HG03342 (cell line): Measurements from ENCODE around the gene EVC2.
"Not testable (repeated sequence)": the region's sequence is repeated elsewhere in the genome, so short reads cannot be mapped to it uniquely, and the experiment has no call there.

Source experiments
- ATAC-seq: cut with Tn5 transposase; IDR thresholded peaks from one replicate; pipeline ENCODE4 v1.9.1; 2021; ENCODE audit warnings: mild to moderate bottlenecking, moderate library complexity; ENCODE audit not compliant: unreplicated experiment

EVC2 gene

DNA sequence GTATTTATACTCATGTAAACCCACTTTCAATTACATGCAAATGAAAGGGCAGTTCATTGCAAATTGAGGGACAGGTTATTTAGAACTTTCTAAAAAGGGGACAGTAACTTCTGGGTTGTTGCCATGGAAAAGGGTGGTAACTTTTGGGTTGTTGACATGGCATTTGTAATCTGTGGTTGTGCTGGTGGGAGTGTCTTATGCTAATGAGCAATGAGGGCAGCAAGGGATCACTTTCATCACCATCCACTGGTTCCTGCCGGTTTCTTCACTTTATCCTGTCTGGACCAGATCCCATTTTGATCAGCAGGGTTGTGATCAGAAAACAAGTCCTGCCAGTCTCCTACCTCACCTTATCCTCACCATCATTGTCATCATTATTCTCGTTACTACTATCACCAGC lies 34.6 kb upstream of the EVC2 start:
- ATAC-seq = no peak

GRCh38 chr4:5742388-5742787 lies 34.0 kb upstream of the EVC2 start:
- no peak for ATAC-seq

DNA sequence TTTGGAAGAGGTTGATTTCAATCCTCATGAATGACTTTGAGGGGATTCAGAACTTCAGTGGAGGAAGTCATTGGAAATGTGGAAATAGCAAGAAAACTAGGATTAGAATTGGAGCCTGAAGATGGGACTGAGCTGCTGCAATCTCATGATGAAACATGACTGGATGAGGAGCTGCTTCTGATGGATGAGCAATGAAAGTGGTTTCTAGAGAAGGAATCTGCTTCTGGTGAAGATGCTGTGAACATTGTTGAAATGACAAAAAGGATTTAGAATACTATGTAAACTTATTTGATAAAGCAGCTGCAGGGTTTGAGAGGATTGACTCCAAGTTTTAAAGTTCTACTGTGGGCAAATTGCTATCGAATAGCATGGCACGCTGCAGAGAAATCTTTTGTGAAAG lies 29.7 kb upstream of the EVC2 start:
- ATAC-seq = no peak

DNA sequence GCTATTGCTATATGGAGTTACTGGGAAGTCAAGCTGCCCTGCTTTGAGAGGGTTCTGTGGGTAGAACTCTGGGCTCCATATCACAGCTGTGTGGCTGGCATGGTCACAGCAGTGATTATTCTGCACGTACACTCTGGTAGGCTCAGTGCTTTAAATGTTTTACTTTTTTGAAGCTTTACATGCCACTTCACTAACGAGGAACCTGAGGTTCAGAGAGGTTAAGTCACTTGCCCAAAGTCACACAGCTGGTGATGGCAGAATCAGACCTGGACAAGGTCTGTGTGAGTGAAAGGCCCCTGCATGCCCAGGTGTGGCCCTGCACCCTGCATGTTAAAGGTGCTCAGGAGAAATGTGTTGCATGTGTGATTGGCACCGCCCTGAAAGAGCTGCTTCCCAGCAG lies 27.1 kb upstream of the EVC2 start:
- ATAC-seq = no peak

DNA sequence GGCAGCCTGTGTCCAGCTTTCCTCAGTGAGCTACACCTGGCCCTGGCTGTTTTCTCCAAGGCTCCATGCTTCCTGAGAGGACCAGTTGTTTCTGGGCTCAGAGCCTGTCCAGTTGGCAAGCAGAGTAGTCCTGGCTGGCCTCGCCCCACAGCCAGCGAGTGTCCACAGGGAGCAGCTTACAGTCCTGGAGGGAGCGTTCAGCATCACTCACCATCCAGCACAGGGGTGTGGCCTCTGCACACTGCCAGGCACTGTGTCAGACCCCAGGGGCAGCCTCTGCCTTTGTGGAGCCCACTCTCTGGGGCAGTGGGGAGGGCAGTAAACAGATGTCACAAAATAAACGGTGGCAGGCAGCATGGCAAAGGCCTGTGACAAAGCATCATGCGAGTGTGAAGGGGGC lies 26.5 kb upstream of the EVC2 start:
- no peak for ATAC-seq

- no peak for ATAC-seq
These were observed 23.8 kb upstream of the EVC2 start for GRCh38 chr4:5732158-5732557.

DNA sequence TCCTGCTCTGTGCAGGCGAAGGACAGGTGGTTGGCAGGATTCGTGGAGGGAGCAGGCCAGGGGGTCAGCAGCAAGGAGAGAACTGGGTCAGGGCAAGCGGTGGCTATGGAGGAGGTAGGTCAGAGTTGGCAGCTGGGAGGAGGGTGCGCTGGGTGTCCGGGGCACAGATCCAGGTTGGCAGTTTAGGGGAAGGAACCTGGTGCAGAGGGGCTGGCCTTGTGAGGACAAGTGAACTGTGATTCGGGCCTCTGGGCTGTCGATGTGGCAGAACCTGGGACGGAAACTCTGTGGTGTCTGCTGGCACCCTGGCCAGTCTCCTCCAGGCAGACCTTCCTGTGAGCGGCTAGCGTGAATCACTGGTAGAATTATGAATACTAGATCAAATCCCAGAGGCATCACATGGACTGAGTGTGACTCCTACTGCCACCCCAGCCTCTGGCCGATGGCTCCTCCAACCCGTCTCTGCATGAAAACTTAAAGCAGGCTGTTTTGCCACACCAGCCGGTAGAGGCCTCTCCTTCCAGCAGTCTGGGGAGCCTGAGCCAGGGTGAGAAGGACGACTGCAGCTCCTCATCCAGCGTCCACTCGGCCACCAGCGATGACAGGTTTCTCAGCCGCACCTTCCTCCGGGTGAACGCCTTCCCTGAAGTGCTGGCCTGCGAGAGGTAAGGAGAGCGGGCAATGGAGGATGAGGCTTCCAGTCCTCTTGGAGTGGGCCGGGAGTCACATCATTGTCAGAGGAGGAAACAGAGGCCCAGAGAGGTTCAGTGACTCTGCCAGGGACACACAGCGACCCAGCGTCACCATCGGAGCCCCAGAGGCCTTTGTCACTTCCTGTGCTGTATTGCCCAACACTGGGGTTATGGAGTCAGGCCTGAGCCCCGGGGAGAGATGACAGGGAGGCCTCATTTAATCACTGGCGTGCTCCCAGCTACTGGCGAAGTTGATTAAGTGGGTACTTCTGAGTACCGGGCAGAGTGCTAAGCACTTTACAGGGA lies 22.9 kb upstream of the EVC2 start:
- no peak for ATAC-seq

GRCh38 chr4:5730436-5730835 lies 22.1 kb upstream of the EVC2 start:
- ATAC-seq = no peak

- not testable (repeated sequence) for ATAC-seq
These were observed 20.1 kb upstream of the EVC2 start for GRCh38 chr4:5728412-5728811.

- ATAC-seq = no peak
These were observed 16.0 kb upstream of the EVC2 start for GRCh38 chr4:5724377-5724776.

DNA sequence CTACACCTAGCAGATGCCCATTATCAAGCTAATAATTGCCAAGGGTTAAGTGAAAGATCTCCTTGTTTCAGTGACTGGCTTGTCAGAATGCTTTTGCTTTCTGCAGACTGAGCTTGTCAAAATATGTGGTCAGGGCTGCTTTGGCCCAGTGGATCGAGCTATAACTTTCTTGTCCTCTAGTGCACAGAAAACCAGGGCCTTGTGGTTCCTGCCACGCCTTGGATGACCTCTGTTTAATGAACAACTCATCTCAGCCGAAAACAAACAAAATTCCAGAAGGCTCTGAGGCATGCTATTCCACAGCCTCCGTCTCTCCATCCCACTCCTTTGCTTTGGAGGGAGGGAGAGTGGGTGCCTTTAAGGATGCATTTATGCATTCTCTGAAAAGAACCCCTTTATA lies 14.0 kb upstream of the EVC2 start:
- no peak for ATAC-seq

- no peak for ATAC-seq
These were observed 13.6 kb upstream of the EVC2 start for GRCh38 chr4:5721923-5722322.

DNA sequence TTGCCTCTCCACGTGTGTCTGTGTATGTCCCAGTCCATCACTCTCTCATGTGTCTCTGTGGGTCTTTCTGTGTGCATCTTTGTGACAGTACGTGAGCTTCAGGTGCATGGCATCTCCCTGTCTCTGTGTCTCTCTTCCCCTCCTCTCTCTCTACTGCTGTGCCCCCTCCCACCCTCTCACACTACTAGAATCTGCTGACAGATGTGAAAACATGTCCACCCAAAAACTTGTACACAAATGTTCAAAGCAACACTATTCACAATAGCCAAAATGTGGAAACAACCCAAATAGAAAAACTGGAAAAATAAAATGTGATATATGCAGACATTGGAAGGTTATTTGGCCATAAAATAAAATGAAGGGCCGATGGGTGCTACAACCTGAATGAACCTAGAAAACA lies 12.6 kb upstream of the EVC2 start:
- ATAC-seq = no peak

- ATAC-seq = no peak
These were observed 11.9 kb upstream of the EVC2 start for GRCh38 chr4:5720157-5720850.

DNA sequence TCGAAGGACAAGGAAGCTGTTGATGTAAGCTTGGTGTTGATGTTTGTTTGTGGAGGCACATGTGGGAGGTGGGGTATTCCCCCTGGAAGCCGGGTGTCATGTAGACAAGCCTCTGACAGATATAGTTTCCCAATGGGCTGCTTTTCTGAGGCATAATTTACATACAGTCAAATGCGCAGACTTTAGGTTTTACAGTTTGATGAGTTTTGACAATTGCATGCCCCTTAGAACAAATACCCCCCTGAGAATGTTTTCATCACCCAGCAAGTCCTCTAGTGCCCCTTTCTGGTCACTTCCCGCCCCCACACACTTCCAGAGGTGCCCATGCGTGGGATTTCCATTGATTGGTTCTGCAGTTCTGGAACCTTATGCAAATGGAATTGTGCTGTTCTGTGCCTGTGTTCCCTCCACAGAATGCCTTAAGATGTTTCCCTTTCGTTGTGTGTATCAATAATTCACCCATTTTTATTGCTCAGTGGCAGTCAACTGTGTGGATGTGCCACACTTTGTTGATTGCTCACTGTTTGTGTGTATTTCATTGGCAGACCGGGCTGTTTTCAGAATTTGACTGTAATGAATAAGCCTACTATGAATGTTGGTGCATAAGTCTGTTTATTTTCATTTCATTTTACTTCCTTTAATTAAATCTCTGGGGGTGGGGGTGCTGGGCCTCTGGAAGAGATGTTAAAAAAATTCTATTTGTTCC lies 11.1 kb upstream of the EVC2 start:
- no peak for ATAC-seq

DNA sequence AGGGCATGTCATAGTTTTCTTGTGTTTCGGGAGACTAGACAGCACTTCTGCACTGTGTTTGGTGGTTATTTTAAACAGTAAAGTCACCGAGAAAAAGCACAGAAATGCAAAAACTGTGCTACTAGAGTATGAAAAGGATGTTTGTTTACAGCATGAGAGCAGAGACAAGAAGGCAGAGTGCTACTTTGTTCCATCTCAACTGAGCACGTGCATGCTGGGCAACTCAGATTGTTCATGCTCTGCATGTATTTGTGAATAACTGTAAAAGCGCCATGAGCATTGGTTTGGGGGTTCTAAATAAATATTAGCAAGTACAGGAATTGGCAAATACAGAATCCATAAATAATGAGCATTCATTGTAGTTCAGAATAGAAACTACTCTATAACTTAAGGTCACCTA lies 10.1 kb upstream of the EVC2 start:
- no peak for ATAC-seq

DNA sequence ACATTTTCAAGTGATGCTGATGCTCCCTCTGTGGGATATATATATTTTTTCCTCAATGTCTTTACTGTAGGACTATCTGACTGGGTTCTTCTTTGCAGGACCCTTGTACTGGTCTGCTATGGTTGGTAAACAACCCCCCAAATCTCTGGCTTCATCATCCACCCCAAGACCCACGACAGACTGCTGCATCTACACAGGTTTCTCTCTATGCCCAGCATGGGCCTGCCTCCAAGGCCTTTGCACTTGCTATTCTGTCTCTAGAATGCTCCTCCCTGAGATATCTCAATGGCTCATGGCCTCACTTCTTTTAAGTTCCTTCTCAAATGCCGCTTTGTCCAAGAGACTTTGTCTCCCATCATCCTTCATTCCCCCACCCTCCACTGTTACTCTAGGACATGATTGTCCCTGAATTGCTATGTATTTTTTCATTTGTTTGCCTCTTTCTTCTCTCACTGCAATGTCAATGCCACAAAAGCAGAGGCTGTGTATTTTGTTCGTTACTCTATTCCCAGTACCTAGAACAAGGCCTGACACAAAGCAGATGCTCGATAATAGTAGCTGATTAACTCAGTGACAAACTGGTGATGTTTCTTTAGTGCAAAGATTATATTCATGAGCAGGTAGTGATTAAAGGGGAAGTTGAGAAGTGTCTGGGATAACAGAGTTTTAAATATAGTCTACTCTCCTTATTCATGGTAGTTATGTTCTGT lies 9.2 kb upstream of the EVC2 start:
- ATAC-seq = no peak

GRCh38 chr4:5716391-5716790 lies 8.0 kb upstream of the EVC2 start:
- ATAC-seq = no peak

- no peak for ATAC-seq
These were observed 7.0 kb upstream of the EVC2 start for GRCh38 chr4:5715357-5715756.

DNA sequence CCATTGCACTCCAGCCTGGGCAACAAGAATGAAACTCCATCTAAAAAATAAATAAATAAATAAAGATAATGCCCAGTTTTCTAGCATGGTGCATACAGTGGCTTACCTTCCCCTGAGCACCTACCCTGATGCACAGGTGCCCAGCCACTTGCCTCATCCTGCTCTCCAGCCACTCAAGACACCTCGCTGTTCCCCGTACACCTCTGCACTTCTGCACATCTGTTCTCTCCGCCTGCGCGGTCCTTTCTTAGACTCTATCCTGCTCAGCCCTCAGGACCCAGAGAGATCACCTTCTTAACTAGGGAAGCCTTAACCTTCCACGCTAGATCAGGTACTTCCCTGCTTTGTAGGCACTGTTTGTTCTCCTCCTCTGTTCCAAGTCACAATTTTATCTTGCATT lies 5.5 kb upstream of the EVC2 start:
- ATAC-seq = no peak

DNA sequence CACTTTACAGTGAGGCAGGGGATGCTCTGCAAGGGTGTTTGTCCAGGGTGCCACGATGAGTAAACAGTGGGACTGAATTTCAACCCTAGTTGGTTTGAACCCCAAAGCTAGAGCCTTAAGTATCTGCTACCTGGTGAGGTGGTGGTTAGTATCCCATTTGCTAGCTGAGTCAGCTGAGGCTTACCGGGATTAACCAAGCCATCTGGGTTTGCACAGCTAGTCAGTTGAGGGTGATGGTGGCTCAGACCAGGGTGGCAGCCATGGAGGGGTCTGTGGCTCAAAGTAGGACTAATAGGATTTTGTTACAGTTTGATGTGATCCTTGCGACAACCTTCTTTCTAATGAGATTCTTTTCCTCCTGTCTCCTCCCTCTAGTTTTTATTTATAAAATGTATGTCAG lies 4.6 kb upstream of the EVC2 start:
- ATAC-seq = no peak
